GM12878 (cell line): ENCODE results near the gene PNMA8C. TPM values are rescaled to one million over a fixed set of nuclear protein-coding genes. Genes with fewer than 3 reads are reported as not detected.

Experiments
- ATAC-seq: fragments of 200-7000 bp; cut with Tn5 transposase; 3 replicates; pipeline ENCODE4 v1.9.1; 2020; ENCODE audit warnings: mild to moderate bottlenecking, moderate library complexity
- BruUV-seq: library from RNA; stranded (reverse); fragments of 400-500 nt; replicated peaks from 2 replicates; lab custom pipeline; 2021; lab: Mats Ljungman, UMichigan
- CTCF ChIA-PET: fragments of 300-600 bp; sonication (Branson Sonifier 250); formaldehyde crosslinking; extraction: SDS; loops from one replicate; lab custom pipeline; 2021; ENCODE audit warnings: inconsistent platforms; lab: Yijun Ruan, JAX
- POLR2A ChIA-PET: fragments of 350-600 bp; formaldehyde crosslinking; extraction: SDS; loops from one replicate; lab custom pipeline; 2021; ENCODE audit warnings: inconsistent platforms; lab: Charles Lee
- RAD21 ChIA-PET: fragments of 300-600 bp; sonication (Branson Sonifier 250); formaldehyde crosslinking; loops from one replicate; lab custom pipeline; 2023; ENCODE audit warnings: antibody characterized with exemption; ENCODE audit not compliant: unreplicated experiment; lab: Charles Lee
- SMC1A ChIA-PET: fragments of 300-600 bp; sonication (Branson Sonifier 250); formaldehyde crosslinking; loops from one replicate; lab custom pipeline; 2023; ENCODE audit not compliant: unreplicated experiment, uncharacterized antibody; lab: Charles Lee
- DNase-seq: peaks from one replicate; pipeline ENCODE4 v3.0.0-alpha.2; 2011; ENCODE audit warnings: low read depth, low spot score
- FAIRE-seq: peaks from 3 replicates; lab custom pipeline; 2011; peaks lifted over from hg19 to GRCh38; lab: Jason Lieb, UNC
- H2AFZ ChIP-seq: 2 replicates; pipeline ENCODE4 v1.6.0; 2011; ENCODE audit warnings: low read depth, low read length, control low read depth; ENCODE audit not compliant: control insufficient read depth
- H3K27ac ChIP-seq: 2 replicates; pipeline ENCODE4 v1.5.1; 2011; ENCODE audit warnings: control low read depth; ENCODE audit not compliant: control insufficient read depth, insufficient read depth
- H3K27me3 ChIP-seq, 2 experiments: replicated peaks in 1 of 2; 2 replicates each; pipeline versions ENCODE4 v1.6.0 to v1.6.1; 2011; ENCODE audit warnings: low read length in 1 of 2; ENCODE audit not compliant: control insufficient read depth in 2 of 2, insufficient read depth in 2 of 2
- H3K36me3 ChIP-seq, 2 experiments: 2 replicates each; pipeline ENCODE4 v1.5.1; 2011; ENCODE audit warnings: low read length in 1 of 2; ENCODE audit not compliant: control insufficient read depth in 2 of 2, insufficient read depth in 2 of 2
- H3K4me1 ChIP-seq: 2 replicates; pipeline ENCODE4 v1.6.1; 2011; ENCODE audit warnings: mild to moderate bottlenecking, low read length, moderate library complexity, mixed read lengths; ENCODE audit not compliant: control insufficient read depth, insufficient read depth
- H3K4me2 ChIP-seq: 2 replicates; pipeline ENCODE4 v1.6.0; 2011; ENCODE audit warnings: control low read depth; ENCODE audit not compliant: control insufficient read depth, insufficient read depth
- H3K4me3 ChIP-seq: fragments of 200-600 bp; sonication (generic); 2 replicates; pipeline ENCODE4 v1.5.1; 2016
- H3K79me2 ChIP-seq: 2 replicates; pipeline ENCODE4 v1.6.0; 2011; ENCODE audit warnings: low read length; ENCODE audit not compliant: control insufficient read depth, insufficient read depth
- H3K9ac ChIP-seq: 2 replicates; pipeline ENCODE4 v1.8.0; 2011; ENCODE audit warnings: low read length, control low read depth, mixed read lengths; ENCODE audit not compliant: control insufficient read depth, insufficient read depth
- H3K9me3 ChIP-seq: replicated peaks from 3 replicates; pipeline ENCODE4 v1.5.1; 2011; ENCODE audit warnings: mild to moderate bottlenecking, low read length; ENCODE audit not compliant: control insufficient read depth, insufficient read depth
- H4K20me1 ChIP-seq: 2 replicates; pipeline ENCODE4 v1.6.0; 2011; ENCODE audit not compliant: control insufficient read depth, insufficient read depth
- BCL3 ChIP-seq: IDR thresholded peaks from 2 replicates; pipeline ENCODE4 v1.6.1; 2011; ENCODE audit warnings: borderline replicate concordance, low read depth, mild to moderate bottlenecking, moderate library complexity, low read length; ENCODE audit not compliant: insufficient read depth, poor library complexity, severe bottlenecking
- CREB1 ChIP-seq: IDR thresholded peaks from 2 replicates; pipeline ENCODE4 v1.6.1; 2012; ENCODE audit warnings: low read depth, mild to moderate bottlenecking, inconsistent platforms
- E2F8 ChIP-seq: fragments of 450-650 bp; IDR thresholded peaks from 2 replicates; pipeline ENCODE4 v1.6.1; 2018; ENCODE audit warnings: mild to moderate bottlenecking, low read depth, moderate library complexity; ENCODE audit not compliant: partially characterized antibody
- E4F1 ChIP-seq: fragments of 450-650 bp; IDR thresholded peaks from 2 replicates; pipeline ENCODE4 v1.6.1; 2018; ENCODE audit warnings: borderline replicate concordance, mild to moderate bottlenecking; ENCODE audit not compliant: partially characterized antibody
- EZH2 ChIP-seq: IDR thresholded peaks from 2 replicates; pipeline ENCODE4 v1.6.1; 2012; ENCODE audit warnings: low read depth, mild to moderate bottlenecking, control low read depth, inconsistent platforms, low read length, borderline replicate concordance; ENCODE audit not compliant: control insufficient read depth
- KAT2A ChIP-seq: conservative IDR thresholded peaks from 2 replicates; pipeline ENCODE4 v1.6.1; 2011; ENCODE audit warnings: low read depth, low read length; ENCODE audit not compliant: control insufficient read depth
- KLF5 ChIP-seq: fragments of 450-650 bp; IDR thresholded peaks from 2 replicates; pipeline ENCODE4 v1.6.1; 2014; ENCODE audit warnings: mild to moderate bottlenecking; ENCODE audit not compliant: partially characterized antibody
- MTA3 ChIP-seq: IDR thresholded peaks from 2 replicates; pipeline ENCODE4 v1.6.1; 2012; ENCODE audit warnings: low read length, inconsistent platforms, borderline replicate concordance
- NBN ChIP-seq: fragments of 450-650 bp; IDR thresholded peaks from 2 replicates; pipeline ENCODE4 v1.6.1; 2016
- NR2C1 ChIP-seq: fragments of 450-650 bp; IDR thresholded peaks from 2 replicates; pipeline ENCODE4 v1.6.1; 2017; ENCODE audit warnings: antibody characterized with exemption, mild to moderate bottlenecking, moderate library complexity
- NR2F1 ChIP-seq: fragments of 450-650 bp; conservative IDR thresholded peaks from 2 replicates; pipeline ENCODE4 v1.6.1; 2017; ENCODE audit warnings: mild to moderate bottlenecking
- PAX5 ChIP-seq: IDR thresholded peaks from 2 replicates; pipeline ENCODE4 v1.6.1; 2011; ENCODE audit warnings: low read depth, low read length, borderline replicate concordance
- PBX3 ChIP-seq: IDR thresholded peaks from 2 replicates; pipeline ENCODE4 v1.6.1; 2011; ENCODE audit warnings: mild to moderate bottlenecking, low read depth, low read length, moderate library complexity; ENCODE audit not compliant: insufficient replicate concordance
- PML ChIP-seq: IDR thresholded peaks from 2 replicates; pipeline ENCODE4 v1.6.1; 2012; ENCODE audit warnings: low read length, inconsistent platforms
- SIX5 ChIP-seq: IDR thresholded peaks from 2 replicates; pipeline ENCODE4 v1.6.1; 2011; ENCODE audit warnings: mild to moderate bottlenecking, low read depth, low read length, moderate library complexity; ENCODE audit not compliant: severe bottlenecking
- SMAD5 ChIP-seq: IDR thresholded peaks from 2 replicates; pipeline ENCODE4 v1.6.1; 2016; ENCODE audit warnings: antibody characterized with exemption, low read depth
- ZNF24 ChIP-seq: fragments of 450-650 bp; IDR thresholded peaks from 2 replicates; pipeline ENCODE4 v1.6.1; 2017; ENCODE audit warnings: antibody characterized with exemption, mild to moderate bottlenecking
- WGBS: methylation state at CpG from one replicate; pipeline ENCODE4 v1.1.6; 2016; ENCODE audit warnings: low lambda C conversion rate; ENCODE audit not compliant: insufficient replicate concordance, insufficient coverage; ENCODE audit errors: missing lambda C conversion rate; 5-methylcytosine and 5-hydroxymethylcytosine counted together
- in situ Hi-C: fragments of 300-500 bp; cut with MboI; formaldehyde crosslinking; loops from 9 replicates; pipeline ENCODE4 v1.14.3; 2018; ENCODE audit warnings: mixed read lengths
- intact Hi-C: fragments of 100-400 bp; cut with micrococcal nuclease; formaldehyde crosslinking; loops from one replicate; pipeline ENCODE4 v1.14.2; 2022; ENCODE audit not compliant: unreplicated experiment
- polyA plus RNA-seq, 11 experiments: library from polyadenylated mRNA; depleted of rRNA in 4 of 11; unstranded in 6 of 11; stranded (reverse) in 5 of 11; fragments of >200 nt; fragmentation: Nextera tagmentation in 4 of 11; fragmentation: Illumina TruSeq in 1 of 11; extraction: Ambion mirVana in 4 of 11; extraction: Trizol in 1 of 11; gene quantifications; 1 replicate in 1 of 11; 2 replicates in 10 of 11; pipeline versions ENCODE4 v1.2.1 to v1.2.3, GENCODE V29; 2011 to 2016; ENCODE audit warnings: inconsistent platforms in 2 of 11, missing spikeins in 2 of 11, low read depth in 1 of 11
- total RNA-seq, 4 experiments: library from RNA; depleted of rRNA in 3 of 4; stranded (reverse); fragments of >200 nt in 3 of 4; fragmentation: Illumina TruSeq in 1 of 4; extraction: Trizol in 1 of 4; gene quantifications; 2 replicates each; pipeline versions ENCODE4 v1.2.1 to v1.2.3, GENCODE V29; 2013 to 2021

PNMA8C gene
- total and polyA plus RNA-seq, 10 of the 15 experiments (the other 5 are each of a cell fraction or from before 2014, with no cell fraction given): not detected

GRCh38 chr19:46471116-46471733 is 42.5 kb upstream of the PNMA8C start, which contains the start of gene PNMA8A:
TSS of gene PNMA8A (minus strand) at chr19:46471563. CDS start at chr19:46471035, 528 bp downstream.
- ChIA-PET SMC1A (no interaction called here), POLR2A (no interaction called here), RAD21 (no interaction called here), CTCF (no interaction called here)
- Histone ChIP-seq H3K4me2 (no peak within 1 kb of the TSS; the same call in 1 of the 2 replicates), H3K4me1 (peaks cover 12% of the 10 kb centered on the region), H3K9me3 (no peaks in the 10 kb centered on the region), H3K36me3 (no peaks in the 10 kb centered on the region), H2AFZ (no peak within 1 kb of the TSS), H3K9ac (no peak within 1 kb of the TSS), H3K4me3 (no peak within 1 kb of the TSS), H3K27me3 (peaks cover 3 to 16% of the 10 kb centered on the region in 2 experiments), H4K20me1 (no peaks in the 10 kb centered on the region), H3K79me2 (no peaks in the 10 kb centered on the region), H3K27ac (no peak within 1 kb of the TSS)
- TF ChIP-seq BCL3 (no peak), SMAD5 (no peak), E4F1 (no peak), NR2C1 (no peak), CREB1 (no peak), ZNF24 (no peak), NR2F1 (no peak), PAX5 (no peak), MTA3 (no peak), KAT2A (no peak), EZH2 (no peak), E2F8 (no peak), KLF5 (no peak), PBX3 (no peak), PML (no peak), SIX5 (no peak), NBN (no peak)
- WGBS: 25% methylated on average over 56 of the region's 57 CpGs
- intact Hi-C loops: no loop called here
- in situ Hi-C loops: no loop called here
- DNase-seq (no peak), FAIRE-seq (no peak), ATAC-seq (no peak)
- no TSS peak for BruUV-seq
